HEK293 (cell line): ENCODE measurements around the gene ZNF217.
A peak's percentile ranks its signal among the peaks of the same experiment; 100 is the strongest.
"Not testable (repeated sequence)": the region's sequence is repeated elsewhere in the genome, so short reads cannot be mapped to it uniquely, and the experiment has no call there.

Source experiments
- CTCF ChIA-PET: fragments of 350-600 bp; formaldehyde crosslinking; extraction: SDS; loops from one replicate; lab custom pipeline; 2021; ENCODE audit warnings: antibody characterized with exemption; lab: Yijun Ruan, JAX
- POLR2A ChIA-PET: fragments of 300-600 bp; formaldehyde crosslinking; extraction: SDS; loops from one replicate; lab custom pipeline; 2020; ENCODE audit warnings: antibody characterized with exemption, inconsistent platforms; lab: Yijun Ruan, JAX
- H3K27ac ChIP-seq: fragments of 200-500 bp; sonication (Bioruptor generic); 2 replicates; pipeline ENCODE4 v1.5.1; 2014; ENCODE audit warnings: low read depth, low read length, control low read depth, inconsistent platforms; ENCODE audit errors: extremely low read depth
- H3K36me3 ChIP-seq, 2 experiments: fragments of 200-500 bp in 1 of 2; sonication (Bioruptor generic) in 1 of 2; 1 replicate in 1 of 2; 2 replicates in 1 of 2; pipeline ENCODE4 v1.5.1; 2014 to 2017; ENCODE audit warnings: inconsistent platforms in 2 of 2, low read length in 2 of 2; ENCODE audit not compliant: control insufficient read depth in 2 of 2, insufficient read depth in 1 of 2
- H3K4me1 ChIP-seq: fragments of 200-500 bp; sonication (Bioruptor generic); 2 replicates; pipeline ENCODE4 v1.5.1; 2014; ENCODE audit warnings: mild to moderate bottlenecking, low read length, inconsistent platforms; ENCODE audit not compliant: control insufficient read depth, insufficient read depth
- H3K4me3 ChIP-seq: 2 replicates; pipeline ENCODE4 v1.5.1; 2011; ENCODE audit warnings: low read depth, mild to moderate bottlenecking, control low read depth, low read length, moderate library complexity
- H3K9me3 ChIP-seq: fragments of 200-500 bp; sonication (Bioruptor generic); 2 replicates; pipeline ENCODE4 v1.5.1; 2014; ENCODE audit warnings: low read depth, low read length, inconsistent platforms; ENCODE audit not compliant: control insufficient read depth, insufficient read depth
- BCL11A ChIP-seq: fragments of 450-650 bp; formaldehyde crosslinking; IDR thresholded peaks from 2 replicates; pipeline ENCODE4 v1.5.1; 2016; ENCODE audit warnings: low read depth, missing biosample characterization, missing genetic modification characterization
- PRDM10 ChIP-seq: fragments of 450-650 bp; formaldehyde crosslinking; IDR thresholded peaks from 2 replicates; pipeline ENCODE4 v1.5.1; 2016; ENCODE audit warnings: missing biosample characterization, missing genetic modification characterization
- SCRT2 ChIP-seq: fragments of 450-650 bp; formaldehyde crosslinking; IDR thresholded peaks from 2 replicates; pipeline ENCODE4 v1.5.1; 2016; ENCODE audit warnings: missing biosample characterization, missing genetic modification characterization
- ZBTB10 ChIP-seq: fragments of 450-650 bp; formaldehyde crosslinking; IDR thresholded peaks from 2 replicates; pipeline ENCODE4 v1.5.1; 2016; ENCODE audit warnings: missing biosample characterization, missing genetic modification characterization
- ZNF121 ChIP-seq: fragments of 450-650 bp; formaldehyde crosslinking; IDR thresholded peaks from 2 replicates; pipeline ENCODE4 v1.5.1; 2016; ENCODE audit warnings: missing biosample characterization, missing genetic modification characterization
- ZNF362 ChIP-seq: fragments of 450-650 bp; formaldehyde crosslinking; IDR thresholded peaks from 2 replicates; pipeline ENCODE4 v1.5.1; 2016; ENCODE audit warnings: missing biosample characterization, missing genetic modification characterization
- ZNF488 ChIP-seq: fragments of 450-650 bp; formaldehyde crosslinking; IDR thresholded peaks from 2 replicates; pipeline ENCODE4 v1.5.1; 2016; ENCODE audit warnings: missing biosample characterization, missing genetic modification characterization
- TF ChIP-seq, protein P1 (sequence below): fragments of 450-650 bp; formaldehyde crosslinking; IDR thresholded peaks from 2 replicates; pipeline ENCODE4 v1.5.1; 2017; ENCODE audit warnings: missing biosample characterization, mild to moderate bottlenecking, missing genetic modification characterization, moderate library complexity
- TF ChIP-seq, protein P2 (sequence below): fragments of 450-650 bp; formaldehyde crosslinking; IDR thresholded peaks from 2 replicates; pipeline ENCODE4 v1.5.1; 2017; ENCODE audit warnings: missing biosample characterization, missing genetic modification characterization

The ZNF217 gene

GRCh38 chr20:53628076-53628475 lies 34.4 kb upstream of the ZNF217 start (continued):
- no peak for TF ChIP-seq ZNF488 (tag by site-specific recombination)

GRCh38 chr20:53627001-53627400 lies 33.4 kb upstream of the ZNF217 start:
- not testable (repeated sequence) for H3K4me3 ChIP-seq, H3K9me3 ChIP-seq, H3K27ac ChIP-seq, H3K36me3 ChIP-seq
- CTCF ChIA-PET = interaction anchor here (1.0 to 1.5 kb wide), 2 partner anchors 50 to 289 kb away, joined by 3 to 4 read pairs; no protein-coding TSS in a partner anchor
- TF ChIP-seq PRDM10 = peak; percentile 87
- POLR2A ChIA-PET = interaction anchor here (0.6 kb wide), 1 partner anchor 20 kb away, joined by 3 read pairs; no protein-coding TSS in a partner anchor
- H3K4me1 ChIP-seq = peaks cover 17% of the 10 kb centered on the region

GRCh38 chr20:53626584-53626983 lies 32.9 kb upstream of the ZNF217 start:
- TF ChIP-seq, protein P1, sequence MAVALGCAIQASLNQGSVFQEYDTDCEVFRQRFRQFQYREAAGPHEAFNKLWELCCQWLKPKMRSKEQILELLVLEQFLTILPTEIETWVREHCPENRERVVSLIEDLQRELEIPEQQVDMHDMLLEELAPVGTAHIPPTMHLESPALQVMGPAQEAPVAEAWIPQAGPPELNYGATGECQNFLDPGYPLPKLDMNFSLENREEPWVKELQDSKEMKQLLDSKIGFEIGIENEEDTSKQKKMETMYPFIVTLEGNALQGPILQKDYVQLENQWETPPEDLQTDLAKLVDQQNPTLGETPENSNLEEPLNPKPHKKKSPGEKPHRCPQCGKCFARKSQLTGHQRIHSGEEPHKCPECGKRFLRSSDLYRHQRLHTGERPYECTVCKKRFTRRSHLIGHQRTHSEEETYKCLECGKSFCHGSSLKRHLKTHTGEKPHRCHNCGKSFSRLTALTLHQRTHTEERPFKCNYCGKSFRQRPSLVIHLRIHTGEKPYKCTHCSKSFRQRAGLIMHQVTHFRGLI (tag by site-specific recombination) = no peak
- TF ChIP-seq ZNF362 (tag by site-specific recombination) (peak; percentile 49; the same call in 1 of the 2 replicates), SCRT2 (tag by site-specific recombination) (no peak), ZNF121 (peak; percentile 68), BCL11A (tag by site-specific recombination) (no peak)
- Histone ChIP-seq H3K4me1 (peaks cover 20% of the 10 kb centered on the region), H3K27ac (no peak overlapping the region), H3K9me3 (no peaks in the 10 kb centered on the region), H3K4me3 (no peak overlapping the region), H3K36me3 (no peaks in the 10 kb centered on the region)
- ChIA-PET POLR2A (no interaction called here), CTCF (interaction anchor here (1.0 to 1.5 kb wide), 2 partner anchors 50 to 289 kb away, joined by 3 to 4 read pairs; no protein-coding TSS in a partner anchor)

DNA sequence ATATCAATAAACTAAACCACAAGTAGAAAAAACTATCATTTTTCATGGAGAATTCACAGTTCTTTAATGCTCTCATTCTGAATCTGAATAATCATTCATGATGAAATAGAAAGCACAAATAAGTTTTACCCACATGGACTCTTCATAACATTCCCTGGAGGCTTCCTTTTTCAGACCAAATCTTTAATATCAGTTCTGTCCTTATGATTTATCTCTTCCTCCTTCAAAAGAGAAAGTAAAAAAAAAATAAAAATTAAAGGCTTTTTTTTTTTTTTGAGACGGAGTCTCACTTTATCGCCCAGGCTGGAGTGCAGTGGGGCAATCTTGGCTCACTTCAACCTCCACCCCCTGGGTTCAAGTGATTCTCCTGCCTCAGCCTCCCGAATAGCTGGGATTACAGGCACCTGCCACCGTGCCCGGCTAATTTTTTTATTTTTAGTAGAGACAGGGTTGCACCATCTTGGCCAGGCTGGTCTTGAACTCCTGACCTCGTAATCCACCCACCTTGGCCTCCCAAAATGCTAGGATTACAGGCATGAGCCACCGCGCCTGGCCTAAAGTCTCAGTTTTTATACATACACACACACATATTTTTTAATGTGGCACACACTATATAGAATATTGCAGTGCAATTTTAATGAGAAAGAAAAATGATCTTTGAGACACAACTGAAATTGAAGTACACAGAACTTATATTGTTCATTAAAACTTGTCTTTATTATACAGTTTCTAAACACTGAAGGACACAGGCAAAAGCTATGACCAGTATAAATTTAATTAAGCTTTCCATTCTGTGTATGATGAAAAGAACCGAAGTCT lies 31.9 kb upstream of the ZNF217 start:
- ChIA-PET CTCF (interaction anchor here (0.7 to 1.5 kb wide), 2 partner anchors 290 to 542 kb away, joined by 3 read pairs; no protein-coding TSS in a partner anchor), POLR2A (interaction anchor here (0.7 kb wide), 1 partner anchor 12 kb away, joined by 4 read pairs; no protein-coding TSS in a partner anchor)
- no peak overlapping the region for H3K27ac ChIP-seq
- H3K4me1 ChIP-seq = peaks cover 20% of the 10 kb centered on the region
- H3K36me3 ChIP-seq = no peaks in the 10 kb centered on the region
- TF ChIP-seq, protein P2, sequence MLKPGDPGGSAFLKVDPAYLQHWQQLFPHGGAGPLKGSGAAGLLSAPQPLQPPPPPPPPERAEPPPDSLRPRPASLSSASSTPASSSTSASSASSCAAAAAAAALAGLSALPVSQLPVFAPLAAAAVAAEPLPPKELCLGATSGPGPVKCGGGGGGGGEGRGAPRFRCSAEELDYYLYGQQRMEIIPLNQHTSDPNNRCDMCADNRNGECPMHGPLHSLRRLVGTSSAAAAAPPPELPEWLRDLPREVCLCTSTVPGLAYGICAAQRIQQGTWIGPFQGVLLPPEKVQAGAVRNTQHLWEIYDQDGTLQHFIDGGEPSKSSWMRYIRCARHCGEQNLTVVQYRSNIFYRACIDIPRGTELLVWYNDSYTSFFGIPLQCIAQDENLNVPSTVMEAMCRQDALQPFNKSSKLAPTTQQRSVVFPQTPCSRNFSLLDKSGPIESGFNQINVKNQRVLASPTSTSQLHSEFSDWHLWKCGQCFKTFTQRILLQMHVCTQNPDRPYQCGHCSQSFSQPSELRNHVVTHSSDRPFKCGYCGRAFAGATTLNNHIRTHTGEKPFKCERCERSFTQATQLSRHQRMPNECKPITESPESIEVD = 0 out of 2 replicates have a peak, but pooled peaks have one; percentile 22
- no peak for TF ChIP-seq ZBTB10 (tag by site-specific recombination)
- H3K9me3 ChIP-seq = no peaks in the 10 kb centered on the region
- H3K4me3 ChIP-seq = no peak overlapping the region

DNA sequence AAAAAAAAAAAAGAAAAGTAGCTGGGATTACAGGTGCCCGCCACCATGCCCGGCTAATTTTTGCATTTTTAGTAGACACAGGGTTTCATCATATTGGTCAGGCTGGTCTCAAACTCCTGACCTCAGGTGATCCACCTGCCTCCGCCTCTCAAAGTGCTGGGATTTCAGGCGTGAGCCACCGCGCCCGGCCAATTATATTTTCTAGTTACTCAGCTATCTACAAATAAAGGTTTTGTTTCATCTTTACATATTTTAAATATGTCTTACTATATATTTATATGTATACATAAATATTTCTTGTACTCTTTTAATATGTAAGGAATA lies 31.2 kb upstream of the ZNF217 start:
- H3K9me3 ChIP-seq, H3K36me3 ChIP-seq, H3K27ac ChIP-seq, H3K4me3 ChIP-seq: not testable (repeated sequence)
- CTCF ChIA-PET = interaction anchor here (1.2 kb wide), 1 partner anchor 37 kb away, joined by 3 read pairs; no protein-coding TSS in a partner anchor
- POLR2A ChIA-PET = interaction anchor here (0.6 to 0.7 kb wide), 2 partner anchors 12 to 120 kb away, joined by 3 to 4 read pairs; no protein-coding TSS in a partner anchor
- H3K4me1 ChIP-seq = peaks cover 20% of the 10 kb centered on the region
